GM23248 (cell line): ENCODE measurements around the gene RFX2. TPM values are rescaled to one million over a fixed set of nuclear protein-coding genes. Genes with fewer than 3 reads are reported as not detected.

Source experiments
- DNase-seq: peaks from one replicate; pipeline ENCODE4 v3.0.0-alpha.2; 2015
- H2AFZ ChIP-seq: fragments of 200-600 bp; sonication (generic); 2 replicates; pipeline ENCODE4 v1.6.1; 2016; ENCODE audit warnings: antibody characterized with exemption
- H3F3A ChIP-seq: fragments of 200-600 bp; sonication (generic); 2 replicates; pipeline ENCODE4 v1.6.1; 2016; ENCODE audit warnings: mild to moderate bottlenecking, antibody characterized with exemption, mixed run types; ENCODE audit not compliant: insufficient read depth
- H3K27ac ChIP-seq: fragments of 200-600 bp; sonication (generic); 2 replicates; pipeline ENCODE4 v1.5.1; 2016; ENCODE audit warnings: mild to moderate bottlenecking
- H3K27me3 ChIP-seq: fragments of 200-600 bp; sonication (generic); replicated peaks from 2 replicates; pipeline ENCODE4 v1.6.1; 2016; ENCODE audit warnings: mild to moderate bottlenecking; ENCODE audit not compliant: insufficient read depth
- H3K36me3 ChIP-seq: fragments of 200-600 bp; sonication (generic); 2 replicates; pipeline ENCODE4 v1.6.1; 2016; ENCODE audit warnings: low read depth, mild to moderate bottlenecking
- H3K4me1 ChIP-seq: fragments of 200-600 bp; sonication (generic); 2 replicates; pipeline ENCODE4 v1.6.1; 2016; ENCODE audit warnings: mild to moderate bottlenecking; ENCODE audit not compliant: insufficient read depth
- H3K4me2 ChIP-seq: fragments of 200-600 bp; sonication (generic); one replicate; pipeline ENCODE4 v1.6.1; 2016; ENCODE audit warnings: mild to moderate bottlenecking; ENCODE audit not compliant: unreplicated experiment
- H3K4me3 ChIP-seq: fragments of 200-600 bp; sonication (generic); 2 replicates; pipeline ENCODE4 v1.5.1; 2016; ENCODE audit warnings: mild to moderate bottlenecking
- H3K79me2 ChIP-seq: fragments of 200-600 bp; sonication (generic); 2 replicates; pipeline ENCODE4 v1.6.1; 2016; ENCODE audit warnings: mild to moderate bottlenecking; ENCODE audit not compliant: insufficient read depth
- H3K9ac ChIP-seq: fragments of 200-600 bp; sonication (generic); 2 replicates; pipeline ENCODE4 v1.6.1; 2016; ENCODE audit warnings: mild to moderate bottlenecking
- H3K9me2 ChIP-seq: fragments of 200-600 bp; sonication (generic); 2 replicates; pipeline ENCODE4 v1.6.1; 2016; ENCODE audit warnings: mixed run types, mild to moderate bottlenecking, moderate library complexity; ENCODE audit not compliant: insufficient read depth
- H3K9me3 ChIP-seq: fragments of 200-600 bp; sonication (generic); one replicate; pipeline ENCODE4 v1.6.1; 2017; ENCODE audit warnings: low read depth
- H4K20me1 ChIP-seq: fragments of 200-600 bp; sonication (generic); 2 replicates; pipeline ENCODE4 v1.6.0; 2016; ENCODE audit not compliant: insufficient read depth
- EZH2 ChIP-seq: fragments of 200-600 bp; sonication (generic); IDR thresholded peaks from 2 replicates; pipeline ENCODE4 v1.6.1; 2018; ENCODE audit warnings: antibody characterized with exemption, mild to moderate bottlenecking; ENCODE audit not compliant: insufficient read depth, poor library complexity, severe bottlenecking
- EZH2phosphoT487 ChIP-seq: fragments of 200-600 bp; sonication (generic); IDR thresholded peaks from 2 replicates; pipeline ENCODE4 v1.6.1; 2018; ENCODE audit warnings: antibody characterized with exemption, moderate library complexity, mild to moderate bottlenecking, low read depth; ENCODE audit not compliant: insufficient read depth
- WGBS, 2 experiments: methylation state at CpG; one replicate each; pipeline ENCODE4 v1.1.6; 2015 to 2017; ENCODE audit warnings: low lambda C conversion rate in 2 of 2, low coverage in 1 of 2; ENCODE audit errors: missing lambda C conversion rate in 2 of 2; 5-methylcytosine and 5-hydroxymethylcytosine counted together
- in situ Hi-C: fragments of 300-500 bp; cut with MboI; formaldehyde crosslinking; loops from 2 replicates; pipeline ENCODE4 v1.15.0; 2020
- polyA plus RNA-seq: library from polyadenylated mRNA; unstranded; fragments of >200 nt; fragmentation: Nextera tagmentation; extraction: Ambion mirVana; gene quantifications from 2 replicates; pipeline ENCODE4 v1.2.1, GENCODE V29; 2016
- total RNA-seq: library from RNA; depleted of rRNA; stranded (reverse); fragments of >200 nt; shearing (Covaris generic); gene quantifications from 2 replicates; pipeline ENCODE4 v1.2.3, GENCODE V29; 2014

The RFX2 gene
- total and polyA plus RNA-seq, 2 experiments from 2014 or later, result 11.3 to 13.1 TPM

DNA sequence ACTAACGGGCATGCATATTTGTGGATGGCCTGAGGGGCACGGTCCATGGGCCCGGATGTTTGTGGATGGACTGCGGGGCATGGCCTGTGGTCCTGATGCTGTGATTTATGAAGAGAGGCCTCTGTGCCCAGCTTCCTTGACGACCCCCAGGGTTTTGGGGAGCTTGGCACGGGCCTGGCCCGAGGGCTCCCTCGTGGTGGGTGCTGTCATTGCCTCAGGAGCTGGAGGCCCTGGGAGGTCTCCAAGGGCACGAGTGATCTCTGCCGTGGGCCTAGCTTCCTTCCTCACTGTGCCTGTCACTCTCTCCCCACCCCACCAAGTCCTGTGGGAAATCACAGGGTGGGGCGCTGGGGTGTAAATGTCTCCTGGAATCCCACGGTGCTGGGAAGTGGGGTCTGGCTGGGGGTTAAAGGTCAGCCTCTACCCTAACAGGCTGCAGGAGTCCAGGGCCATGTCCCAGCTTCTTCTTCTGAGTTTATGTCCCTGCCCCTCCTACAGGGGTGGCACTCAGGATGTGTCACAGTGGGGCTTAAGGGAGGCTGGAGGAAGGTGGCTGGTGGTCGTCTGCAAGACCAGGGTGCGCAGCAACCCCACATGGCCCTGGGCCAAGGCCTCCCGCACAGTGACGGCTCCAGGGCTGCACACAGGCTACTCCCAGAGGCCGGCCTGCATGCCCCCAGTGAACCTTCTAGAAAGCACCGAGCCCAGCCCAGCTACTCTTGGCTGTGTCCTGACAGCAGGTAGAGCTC is 104.8 kb downstream of the RFX2 start:
- Histone ChIP-seq H3K4me3 (no peak overlapping the region), H2AFZ (no peak overlapping the region), H3K27ac (no peak overlapping the region), H3K79me2 (no peaks in the 10 kb centered on the region), H3F3A (no peaks in the 10 kb centered on the region), H3K9me2 (no peaks in the 10 kb centered on the region), H3K9ac (no peak overlapping the region), H3K9me3 (no peaks in the 10 kb centered on the region), H3K27me3 (no peaks in the 10 kb centered on the region), H3K4me1 (no peaks in the 10 kb centered on the region), H4K20me1 (no peaks in the 10 kb centered on the region), H3K4me2 (no peak overlapping the region), H3K36me3 (no peaks in the 10 kb centered on the region)
- in situ Hi-C loops, result no loop called here
- no peak for DNase-seq
- TF ChIP-seq EZH2phosphoT487 (no peak), EZH2 (no peak)
- WGBS, 2 experiments, result 80 to 90% methylated on average over 16 to 18 of the region's 18 CpGs

DNA sequence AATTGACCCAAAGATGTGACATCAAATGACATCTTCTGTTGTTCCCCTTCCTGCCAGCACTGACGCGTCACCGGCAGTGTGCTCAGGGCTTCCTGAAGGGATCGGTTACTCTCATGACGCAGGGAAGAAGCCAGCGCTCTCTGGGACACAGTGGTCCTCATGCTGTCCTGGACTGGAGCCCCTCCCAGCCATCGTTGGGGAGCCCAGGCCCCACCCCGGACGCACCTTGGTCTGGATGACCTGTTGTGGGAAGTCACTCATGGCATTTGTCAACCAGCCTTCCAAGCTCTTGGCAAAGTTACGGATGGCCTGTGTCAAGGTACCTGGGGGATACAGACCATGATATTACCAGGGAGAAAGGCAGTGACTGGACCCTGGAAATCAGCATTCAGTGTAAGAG is 106.3 kb downstream of the RFX2 start:
- no peak overlapping the region for H3K9ac ChIP-seq

DNA sequence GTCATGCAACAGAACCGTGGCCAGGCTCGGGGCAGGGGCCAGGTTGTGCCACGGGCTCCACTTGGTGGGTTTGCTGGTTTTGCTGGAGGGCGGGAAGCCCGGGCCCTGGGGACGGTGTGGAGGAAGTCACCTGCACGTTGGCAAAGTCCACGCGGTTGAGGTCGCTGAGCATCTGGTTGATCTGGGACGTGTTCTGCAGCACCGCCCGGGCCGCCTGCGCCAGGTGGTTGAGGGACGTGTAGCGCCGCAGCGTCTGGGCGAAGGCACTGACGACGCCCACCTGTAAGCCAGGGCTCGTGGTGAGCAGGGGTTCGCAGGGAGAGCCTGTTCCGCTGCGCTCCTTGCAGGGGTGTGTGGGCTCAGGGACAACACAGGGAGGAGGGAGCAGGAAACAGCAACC is 107.7 kb downstream of the RFX2 start:
- TF ChIP-seq EZH2, result no peak
- TF ChIP-seq EZH2phosphoT487, result no peak

More for the DNA sequence above, 106.3 kb downstream of the RFX2 start:
- no peak overlapping the region for H3K4me3 ChIP-seq
- H4K20me1 ChIP-seq, result no peaks in the 10 kb centered on the region
- H3K4me1 ChIP-seq, result no peaks in the 10 kb centered on the region
- no peak overlapping the region for H3K4me2 ChIP-seq
- H2AFZ ChIP-seq, result no peak overlapping the region
- no peak for DNase-seq
- no peaks in the 10 kb centered on the region for H3K9me3 ChIP-seq
- H3K36me3 ChIP-seq, result no peaks in the 10 kb centered on the region
- no peak for TF ChIP-seq EZH2
- no peak for TF ChIP-seq EZH2phosphoT487
- no peaks in the 10 kb centered on the region for H3K27me3 ChIP-seq
- no peaks in the 10 kb centered on the region for H3K9me2 ChIP-seq
- H3F3A ChIP-seq, result no peaks in the 10 kb centered on the region
- in situ Hi-C loops, result no loop called here
- H3K79me2 ChIP-seq, result no peaks in the 10 kb centered on the region
- 85 to 98% methylated on average over 9 to 10 of the region's 10 CpGs for WGBS, 2 experiments
- H3K27ac ChIP-seq, result no peak overlapping the region

DNA sequence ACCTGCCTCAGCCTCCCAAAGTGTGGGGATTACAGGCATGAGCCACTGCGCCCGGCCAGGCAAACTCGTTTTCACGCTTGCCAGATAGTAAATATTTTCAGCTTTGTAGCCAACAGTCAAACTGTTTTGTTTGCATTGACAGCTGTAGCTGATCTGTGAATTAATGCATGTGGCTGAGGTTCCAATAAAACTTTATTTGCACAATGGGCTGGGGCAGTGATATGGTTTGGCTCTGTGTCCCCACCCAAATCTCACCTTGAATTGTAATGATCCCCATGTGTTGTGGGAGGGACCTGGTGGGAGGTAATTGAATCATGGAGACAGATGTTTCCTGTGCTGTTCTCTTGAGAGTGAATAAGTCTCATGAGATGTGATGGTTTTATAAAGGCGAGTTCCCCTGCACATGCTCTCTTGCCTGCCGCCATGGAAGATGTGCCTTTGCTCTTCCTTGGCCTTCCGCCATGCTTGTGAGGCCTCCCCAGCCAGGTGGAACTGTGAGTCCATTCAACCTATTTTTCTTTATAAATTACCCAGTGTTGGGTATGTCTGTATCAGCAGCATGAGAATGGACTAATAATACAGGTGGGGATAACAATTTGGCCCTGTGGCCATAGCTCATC is 110.0 kb downstream of the RFX2 start:
- H3K9me3 ChIP-seq, result no peaks in the 10 kb centered on the region
- no peak overlapping the region for H3K27ac ChIP-seq
- no peak overlapping the region for H3K4me3 ChIP-seq
- H3K9ac ChIP-seq, result no peak overlapping the region
- in situ Hi-C loops, result no loop called here
- H4K20me1 ChIP-seq, result no peaks in the 10 kb centered on the region
- H3K4me2 ChIP-seq, result no peak overlapping the region
- H3K36me3 ChIP-seq, result no peaks in the 10 kb centered on the region
- H3F3A ChIP-seq, result no peaks in the 10 kb centered on the region
- no peak for DNase-seq
- H2AFZ ChIP-seq, result no peak overlapping the region
- no peaks in the 10 kb centered on the region for H3K79me2 ChIP-seq
- H3K9me2 ChIP-seq, result no peaks in the 10 kb centered on the region
- H3K27me3 ChIP-seq, result no peaks in the 10 kb centered on the region
- 91% methylated on average over 7 of the region's 7 CpGs for WGBS, 2 experiments
- TF ChIP-seq EZH2 (no peak), EZH2phosphoT487 (no peak)
- no peaks in the 10 kb centered on the region for H3K4me1 ChIP-seq

More for the DNA sequence above, 107.7 kb downstream of the RFX2 start:
- in situ Hi-C loops, result no loop called here
- Histone ChIP-seq H3K4me3 (no peak overlapping the region), H3K27me3 (no peaks in the 10 kb centered on the region), H3K4me2 (no peak overlapping the region), H3K4me1 (no peaks in the 10 kb centered on the region), H4K20me1 (no peaks in the 10 kb centered on the region), H3K9me3 (no peaks in the 10 kb centered on the region), H3F3A (no peaks in the 10 kb centered on the region), H3K36me3 (no peaks in the 10 kb centered on the region), H3K79me2 (no peaks in the 10 kb centered on the region), H3K9me2 (no peaks in the 10 kb centered on the region), H3K9ac (no peak overlapping the region), H2AFZ (no peak overlapping the region), H3K27ac (no peak overlapping the region)
- WGBS, 2 experiments, result 91 to 92% methylated on average over 25 to 26 of the region's 26 CpGs
- no peak for DNase-seq
